Mucosa of rectum (tissue), 2 donors: ENCODE measurements around the gene TSPAN19.

Experiments used
- H3K27ac ChIP-seq, 2 donors: one replicate each; pipeline ENCODE4 v1.7.0; 2013; ENCODE audit warnings: inconsistent platforms in 2 of 2, low read depth in 2 of 2, low read length in 2 of 2
- H3K27me3 ChIP-seq, 2 donors: one replicate each; pipeline ENCODE4 v1.7.0; 2013; ENCODE audit warnings: low read length in 2 of 2; ENCODE audit not compliant: control insufficient read depth in 2 of 2, insufficient read depth in 2 of 2
- H3K36me3 ChIP-seq, 2 donors: one replicate each; pipeline ENCODE4 v1.7.0; 2013; ENCODE audit warnings: low read length in 2 of 2; ENCODE audit not compliant: control insufficient read depth in 2 of 2, insufficient read depth in 2 of 2
- H3K4me1 ChIP-seq, 2 donors: one replicate each; pipeline ENCODE4 v1.7.0; 2013; ENCODE audit warnings: low read length in 2 of 2, mild to moderate bottlenecking in 1 of 2; ENCODE audit not compliant: control insufficient read depth in 2 of 2, insufficient read depth in 2 of 2
- H3K4me3 ChIP-seq, 2 donors: one replicate each; pipeline ENCODE4 v1.7.0; 2013; ENCODE audit warnings: low read length in 2 of 2
- H3K9ac ChIP-seq, 2 donors: one replicate each; pipeline ENCODE4 v1.7.0; 2013; ENCODE audit warnings: low read length in 2 of 2, low read depth in 1 of 2, mild to moderate bottlenecking in 1 of 2
- H3K9me3 ChIP-seq, 2 donors: one replicate each; pipeline ENCODE4 v1.7.0; 2013; ENCODE audit warnings: low read length in 2 of 2; ENCODE audit not compliant: control insufficient read depth in 2 of 2
- donor health status: healthy.
- donor health status: Normal muscosa, but diverticular disease.

TSPAN19 gene

DNA sequence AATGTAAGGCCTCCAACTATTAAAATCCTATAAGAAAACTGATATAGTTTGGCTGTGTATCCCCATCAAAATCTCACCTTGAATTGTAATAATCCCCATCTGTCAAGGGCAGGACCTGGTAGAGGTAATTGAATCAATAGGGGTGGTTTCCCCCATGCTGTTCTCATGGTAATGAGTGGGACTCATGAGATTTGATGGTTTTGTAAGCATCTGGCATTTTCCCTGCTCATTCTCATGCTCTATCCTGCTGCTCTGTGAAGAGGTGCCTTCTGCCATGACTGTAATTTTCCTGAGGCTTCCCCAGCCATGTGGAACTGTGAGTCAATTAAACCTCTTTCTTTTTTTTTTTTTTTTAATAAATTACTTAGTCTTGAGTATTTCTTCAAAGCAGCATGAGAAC is 31.9 kb downstream of the TSPAN19 start:
- no peak overlapping the region for H3K4me3 ChIP-seq

DNA sequence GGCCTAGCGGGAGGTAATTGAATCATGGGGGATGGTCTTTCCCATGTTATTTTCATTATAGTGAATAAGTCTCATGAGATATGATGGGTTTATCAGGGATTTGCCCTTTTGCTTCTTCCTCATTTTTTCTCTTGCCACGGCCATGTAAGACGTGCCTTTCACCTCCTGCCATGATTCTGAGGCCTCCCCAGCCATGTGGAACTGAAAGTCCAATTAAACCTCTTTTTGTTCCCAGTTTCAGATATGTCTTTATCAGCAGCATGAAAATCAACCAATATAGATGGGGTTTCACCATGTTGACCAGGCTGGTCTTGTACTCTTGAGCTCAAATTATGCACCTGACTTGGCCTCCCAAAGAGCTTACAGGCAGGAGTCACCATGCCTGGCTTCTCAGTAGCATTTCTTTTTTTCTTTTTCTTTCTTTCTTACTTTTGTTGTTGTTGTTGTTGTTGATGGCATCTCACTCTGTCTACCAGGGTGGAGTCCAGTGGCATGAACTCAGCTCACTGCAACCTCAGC is 33.2 kb downstream of the TSPAN19 start:
- Histone ChIP-seq H3K4me1 (no peaks in the 10 kb centered on the region), H3K9me3 (no peaks in the 10 kb centered on the region), H3K27ac (no peak overlapping the region), H3K36me3 (no peaks in the 10 kb centered on the region), H3K27me3 (no peaks in the 10 kb centered on the region), H3K4me3 (no peak overlapping the region), H3K9ac (no peak overlapping the region)

More for the DNA sequence above, 31.9 kb downstream of the TSPAN19 start:
- Histone ChIP-seq H3K4me1 (no peaks in the 10 kb centered on the region), H3K36me3 (no peaks in the 10 kb centered on the region), H3K9me3 (no peaks in the 10 kb centered on the region), H3K9ac (no peak overlapping the region), H3K27me3 (no peaks in the 10 kb centered on the region), H3K27ac (no peak overlapping the region)

GRCh38 chr12:85000729-85001128 is 35.3 kb downstream of the TSPAN19 start:
- Histone ChIP-seq H3K36me3 (no peaks in the 10 kb centered on the region), H3K4me1 (peaks cover 0 to 4% of the 10 kb centered on the region in 2 donors), H3K4me3 (no peak overlapping the region), H3K9ac (no peak overlapping the region), H3K27ac (no peak overlapping the region), H3K27me3 (no peaks in the 10 kb centered on the region), H3K9me3 (no peaks in the 10 kb centered on the region)

- no peaks in the 10 kb centered on the region for H3K36me3 ChIP-seq
- peaks cover 0 to 4% of the 10 kb centered on the region in 2 donors for H3K4me1 ChIP-seq
- no peak overlapping the region for H3K4me3 ChIP-seq
- H3K27ac ChIP-seq: no peak overlapping the region
- H3K9ac ChIP-seq: no peak overlapping the region
- H3K9me3 ChIP-seq: no peaks in the 10 kb centered on the region
- no peaks in the 10 kb centered on the region for H3K27me3 ChIP-seq
Measured at GRCh38 chr12:84998341-84998740, 37.7 kb downstream of the TSPAN19 start.

GRCh38 chr12:84996759-84997158 is 39.3 kb downstream of the TSPAN19 start:
- no peaks in the 10 kb centered on the region for H3K27me3 ChIP-seq
- H3K36me3 ChIP-seq: no peaks in the 10 kb centered on the region
- no peak overlapping the region for H3K27ac ChIP-seq
- H3K4me3 ChIP-seq: no peak overlapping the region
- H3K9ac ChIP-seq: no peak overlapping the region
- H3K9me3 ChIP-seq: no peaks in the 10 kb centered on the region
- H3K4me1 ChIP-seq: peaks cover 0 to 4% of the 10 kb centered on the region in 2 donors

DNA sequence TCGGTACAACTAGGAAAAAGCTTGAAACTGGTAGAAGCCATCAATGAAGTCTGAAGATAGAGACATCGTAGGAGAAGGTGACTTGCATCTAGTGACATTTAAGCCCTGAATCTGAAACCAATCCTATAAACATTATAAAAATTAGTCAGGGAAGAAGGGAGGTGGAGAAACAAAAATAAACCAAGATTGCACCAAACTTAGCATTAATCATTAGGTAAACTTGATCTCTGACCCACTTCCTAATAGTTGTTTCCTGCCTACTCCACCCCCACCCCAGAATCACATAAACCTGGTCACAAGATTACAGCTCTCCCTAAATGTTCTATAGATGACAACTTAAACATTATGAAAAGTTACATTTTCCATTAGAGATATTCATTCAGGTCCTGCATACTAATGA is 40.4 kb downstream of the TSPAN19 start:
- Histone ChIP-seq H3K9ac (no peak overlapping the region), H3K27me3 (no peaks in the 10 kb centered on the region), H3K4me3 (no peak overlapping the region), H3K4me1 (peaks cover 0 to 4% of the 10 kb centered on the region in 2 donors), H3K9me3 (no peaks in the 10 kb centered on the region), H3K27ac (no peak overlapping the region), H3K36me3 (no peaks in the 10 kb centered on the region)

DNA sequence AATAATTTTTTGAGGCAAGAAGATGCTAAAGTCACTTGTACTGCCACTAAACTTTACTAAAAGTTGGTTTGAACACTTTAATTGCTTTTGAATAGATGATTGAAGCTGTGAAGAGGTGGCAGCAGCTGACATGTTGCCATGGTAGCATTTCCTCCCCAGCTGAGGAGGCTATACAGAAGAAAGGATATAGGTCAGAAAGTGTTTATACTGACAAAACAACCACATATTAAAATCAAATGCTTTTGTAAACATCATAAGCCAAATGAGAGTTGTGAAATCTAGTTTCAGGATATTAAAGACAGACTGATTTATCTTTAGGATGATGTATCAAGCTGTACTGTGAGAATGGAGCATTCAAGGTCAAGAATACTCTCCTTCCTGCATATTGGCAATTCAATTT is 41.7 kb downstream of the TSPAN19 start:
- H3K9ac ChIP-seq: no peak overlapping the region
- peaks cover 0 to 4% of the 10 kb centered on the region in 2 donors for H3K4me1 ChIP-seq
- no peaks in the 10 kb centered on the region for H3K36me3 ChIP-seq
- no peak overlapping the region for H3K27ac ChIP-seq
- H3K27me3 ChIP-seq: no peaks in the 10 kb centered on the region
- H3K9me3 ChIP-seq: no peaks in the 10 kb centered on the region
- H3K4me3 ChIP-seq: no peak overlapping the region

DNA sequence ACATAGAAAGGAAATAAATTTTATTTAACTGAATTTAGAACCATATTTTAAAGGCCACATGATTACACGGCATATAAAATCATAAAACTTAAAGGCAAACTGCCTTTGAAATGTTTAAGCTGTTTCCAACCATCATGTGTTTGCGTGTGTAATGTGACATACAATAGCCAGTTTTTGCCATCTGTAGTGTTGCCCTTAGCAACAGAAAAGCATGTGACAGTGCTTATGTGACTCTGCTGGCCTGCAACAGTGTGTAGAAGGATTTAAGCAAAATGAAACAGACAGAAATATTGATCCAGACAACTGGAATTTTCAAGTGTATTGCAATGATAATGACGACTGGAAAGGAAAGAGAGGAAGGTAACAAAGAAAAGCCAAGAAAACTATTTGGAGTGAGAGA is 49.5 kb downstream of the TSPAN19 start:
- Histone ChIP-seq H3K4me1 (no peaks in the 10 kb centered on the region), H3K27me3 (no peaks in the 10 kb centered on the region), H3K36me3 (no peaks in the 10 kb centered on the region), H3K4me3 (no peak overlapping the region), H3K27ac (no peak overlapping the region), H3K9ac (no peak overlapping the region), H3K9me3 (no peaks in the 10 kb centered on the region)

GRCh38 chr12:84986117-84986516 is 50.0 kb downstream of the TSPAN19 start:
- H3K9ac ChIP-seq: no peak overlapping the region
- H3K27me3 ChIP-seq: no peaks in the 10 kb centered on the region
- no peaks in the 10 kb centered on the region for H3K9me3 ChIP-seq
- no peaks in the 10 kb centered on the region for H3K36me3 ChIP-seq
- no peak overlapping the region for H3K4me3 ChIP-seq
- no peak overlapping the region for H3K27ac ChIP-seq
- no peaks in the 10 kb centered on the region for H3K4me1 ChIP-seq

GRCh38 chr12:84983289-84983688 is 52.8 kb downstream of the TSPAN19 start:
- H3K27ac ChIP-seq: no peak overlapping the region
- no peak overlapping the region for H3K4me3 ChIP-seq
- H3K9me3 ChIP-seq: no peaks in the 10 kb centered on the region
- H3K4me1 ChIP-seq: no peaks in the 10 kb centered on the region
- H3K36me3 ChIP-seq: no peaks in the 10 kb centered on the region
- no peak overlapping the region for H3K9ac ChIP-seq
- no peaks in the 10 kb centered on the region for H3K27me3 ChIP-seq

- no peaks in the 10 kb centered on the region for H3K27me3 ChIP-seq
- no peak overlapping the region for H3K9ac ChIP-seq
- no peaks in the 10 kb centered on the region for H3K36me3 ChIP-seq
- H3K9me3 ChIP-seq: no peaks in the 10 kb centered on the region
- H3K4me3 ChIP-seq: no peak overlapping the region
- H3K27ac ChIP-seq: no peak overlapping the region
- H3K4me1 ChIP-seq: no peaks in the 10 kb centered on the region
Measured at GRCh38 chr12:84982888-84983287, 53.2 kb downstream of the TSPAN19 start.
